GM12891 (cell line): Measurements from ENCODE around the gene TRIM9.

Source experiments
- POLR2A ChIP-seq: IDR thresholded peaks from 2 replicates; pipeline ENCODE4 v1.6.1; 2011; ENCODE audit warnings: low read depth, low read length, control low read depth
- POLR2AphosphoS5 ChIP-seq: IDR thresholded peaks from 2 replicates; pipeline ENCODE4 v1.6.1; 2011; ENCODE audit warnings: low read depth, low read length, control low read depth
- POU2F2 ChIP-seq: IDR thresholded peaks from 2 replicates; pipeline ENCODE4 v1.6.1; 2011; ENCODE audit warnings: low read depth, mild to moderate bottlenecking, control low read depth, low read length, moderate library complexity
- SPI1 ChIP-seq: IDR thresholded peaks from 2 replicates; pipeline ENCODE4 v1.6.1; 2011; ENCODE audit warnings: low read depth, low read length, control low read depth
- TAF1 ChIP-seq: IDR thresholded peaks from 2 replicates; pipeline ENCODE4 v1.6.1; 2011; ENCODE audit warnings: low read depth, low read length, control low read depth

DNA sequence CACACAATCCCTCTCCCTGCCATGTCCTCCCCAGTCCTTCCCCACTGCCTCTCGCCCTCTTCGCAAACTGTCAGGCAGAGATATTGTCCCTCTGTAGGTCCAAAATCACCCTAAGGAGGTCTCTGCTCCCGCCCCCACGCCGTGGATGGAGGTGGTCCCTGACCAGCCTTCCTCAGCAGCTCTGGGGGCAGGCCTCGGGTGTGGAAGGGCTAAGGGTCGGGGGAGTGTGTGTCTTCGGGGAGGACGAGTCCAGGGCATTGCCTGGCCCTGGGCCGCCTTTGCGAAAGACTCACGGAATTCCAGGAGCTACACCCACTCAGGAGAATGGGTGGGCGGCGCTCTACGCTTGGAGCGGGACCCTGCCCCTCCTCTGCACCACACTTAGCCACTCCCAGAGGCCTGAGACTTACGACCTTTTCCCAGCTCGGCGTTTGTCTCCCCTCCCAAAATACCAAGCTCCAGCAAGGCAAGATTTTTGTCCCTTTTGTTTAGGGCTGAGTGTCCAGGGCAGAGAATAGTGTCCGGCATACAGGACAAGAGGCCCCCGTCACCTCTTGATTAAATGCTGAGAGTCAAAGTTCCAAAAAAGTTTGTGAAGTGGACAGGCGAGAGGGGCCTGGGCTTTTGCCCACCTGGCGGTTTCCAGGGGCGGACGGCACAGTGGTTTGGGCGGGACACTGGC is 151.5 kb downstream of the TRIM9 start:
- TF ChIP-seq TAF1 (no peak), POLR2AphosphoS5 (no peak), POLR2A (no peak), SPI1 (no peak), POU2F2 (no peak)
